Measurements from ENCODE around the gene PNMA6A.
"Not testable (repeated sequence)": the region's sequence is repeated elsewhere in the genome, so short reads cannot be mapped to it uniquely, and the experiment has no call there.

Gene PNMA6A

GRCh38 chrX:153074262-153074899 lies 2.1 kb downstream of the PNMA6A start:
- no peak for FAIRE-seq

GRCh38 chrX:153074935-153075334 lies 2.7 kb downstream of the PNMA6A start:
- FAIRE-seq: no peak

More at GRCh38 chrX:153074262-153074899, 2.1 kb downstream of the PNMA6A start:
- DNase-seq (ENCODE audit: extremely low spot score, insufficient read length, low read depth): no peak

GRCh38 chrX:153075366-153075765 lies 3.1 kb downstream of the PNMA6A start:
- no peak for FAIRE-seq
- DNase-seq (ENCODE audit: extremely low spot score, insufficient read length, low read depth): no peak

More at GRCh38 chrX:153074935-153075334, 2.7 kb downstream of the PNMA6A start:
- DNase-seq (ENCODE audit: extremely low spot score, insufficient read length, low read depth): no peak

- DNase-seq (ENCODE audit: extremely low spot score, insufficient read length, low read depth); FAIRE-seq: not testable (repeated sequence)
These were observed 5.3 kb downstream of the PNMA6A start for GRCh38 chrX:153077437-153078135.

- FAIRE-seq: not testable (repeated sequence)
These were observed 11.1 kb downstream of the PNMA6A start for GRCh38 chrX:153083238-153083923.

GRCh38 chrX:153102418-153102817 lies 30.2 kb downstream of the PNMA6A start:
- no peak for DNase-seq (ENCODE audit: extremely low spot score, insufficient read length, low read depth)

More at GRCh38 chrX:153083238-153083923, 11.1 kb downstream of the PNMA6A start:
- DNase-seq (ENCODE audit: extremely low spot score, insufficient read length, low read depth): not testable (repeated sequence)

GRCh38 chrX:153104959-153105358 lies 32.7 kb downstream of the PNMA6A start:
- DNase-seq (ENCODE audit: extremely low spot score, insufficient read length, low read depth); FAIRE-seq: not testable (repeated sequence)

More at GRCh38 chrX:153102418-153102817, 30.2 kb downstream of the PNMA6A start:
- FAIRE-seq: no peak

GRCh38 chrX:153106092-153106801 lies 34.0 kb downstream of the PNMA6A start:
- FAIRE-seq: peak; percentile 90
- DNase-seq (ENCODE audit: extremely low spot score, insufficient read length, low read depth): not testable (repeated sequence)

GRCh38 chrX:153110735-153111134 lies 38.5 kb downstream of the PNMA6A start:
- FAIRE-seq: peak; percentile 38
- DNase-seq (ENCODE audit: extremely low spot score, insufficient read length, low read depth): not testable (repeated sequence)

- DNase-seq (ENCODE audit: extremely low spot score, insufficient read length, low read depth); FAIRE-seq: not testable (repeated sequence)
These were observed 41.6 kb downstream of the PNMA6A start for GRCh38 chrX:153113851-153114250.

- not testable (repeated sequence) for FAIRE-seq; DNase-seq (ENCODE audit: extremely low spot score, insufficient read length, low read depth)
These were observed 45.5 kb downstream of the PNMA6A start for GRCh38 chrX:153117754-153118153.

- DNase-seq (ENCODE audit: extremely low spot score, insufficient read length, low read depth): not testable (repeated sequence)
- FAIRE-seq: peak; percentile 51
These were observed 48.0 kb downstream of the PNMA6A start for GRCh38 chrX:153120230-153120629.

- not testable (repeated sequence) for FAIRE-seq; DNase-seq (ENCODE audit: extremely low spot score, insufficient read length, low read depth)
These were observed 51.2 kb downstream of the PNMA6A start for GRCh38 chrX:153123468-153123867.

Data from GM18507 (cell line).